Breast epithelium (tissue), 4 donors: ENCODE measurements around the gene GPR17. TPM values are rescaled to one million over a fixed set of nuclear protein-coding genes. Genes with fewer than 3 reads are reported as not detected.

Experiments
- DNase-seq, 2 donors: peaks; one replicate each; pipeline ENCODE4 v3.0.0-alpha.2; 2019; ENCODE audit warnings: low spot score in 2 of 2
- H3K27ac ChIP-seq, 2 donors: fragments of 200-600 bp; sonication (generic) in 1 of 2; one replicate each; pipeline ENCODE4 v1.5.1; 2016 to 2019; ENCODE audit warnings: mild to moderate bottlenecking in 1 of 2
- H3K27me3 ChIP-seq, 2 donors: fragments of 200-600 bp; sonication (generic) in 1 of 2; one replicate each; pipeline versions ENCODE4 v1.5.1 to v1.6.0; 2017 to 2019; ENCODE audit warnings: control low read depth in 1 of 2, mild to moderate bottlenecking in 1 of 2
- H3K36me3 ChIP-seq: fragments of 200-600 bp; one replicate; pipeline ENCODE4 v1.5.1; 2019
- H3K4me1 ChIP-seq, 2 donors: fragments of 200-600 bp; sonication (generic); one replicate each; pipeline ENCODE4 v1.5.1; 2016 to 2019; ENCODE audit warnings: control low read depth in 1 of 2
- H3K4me3 ChIP-seq, 3 donors: fragments of 200-600 bp; sonication (generic); 1 replicate in 2 of 3; 2 replicates in 1 of 3; pipeline ENCODE4 v1.5.1; 2016 to 2019; ENCODE audit warnings: mild to moderate bottlenecking in 3 of 3, moderate library complexity in 2 of 3
- H3K9me3 ChIP-seq, 2 donors: fragments of 200-600 bp; sonication (generic) in 1 of 2; one replicate each; pipeline ENCODE4 v1.5.1; 2016 to 2019; ENCODE audit warnings: control low read depth in 1 of 2
- CTCF ChIP-seq, 3 donors: fragments of 450-650 bp; IDR thresholded peaks; one replicate each; pipeline ENCODE4 v1.5.1; 2016 to 2017; ENCODE audit warnings: antibody characterized with exemption in 3 of 3, mild to moderate bottlenecking in 3 of 3, moderate library complexity in 3 of 3
- POLR2A ChIP-seq: fragments of 450-650 bp; IDR thresholded peaks from one replicate; pipeline ENCODE4 v1.6.1; 2016; ENCODE audit warnings: antibody characterized with exemption, mild to moderate bottlenecking, moderate library complexity
- POLR2AphosphoS5 ChIP-seq, 3 donors: sonication (generic); formaldehyde crosslinking; IDR thresholded peaks; one replicate each; pipeline ENCODE4 v1.6.1; 2017; ENCODE audit warnings: antibody characterized with exemption in 3 of 3
- intact Hi-C: fragments of 100-400 bp; cut with DNase I; formaldehyde crosslinking; loops from one replicate; pipeline ENCODE4 v1.15.1; 2023; ENCODE audit warnings: low total_unique reads
- total RNA-seq, 3 donors: library from RNA; depleted of rRNA; stranded (reverse); fragments of >200 nt; gene quantifications; one replicate each; pipeline ENCODE4 v1.1.0, GENCODE V29; 2016

The GPR17 gene
- total RNA-seq = not detected

- no peak for DNase-seq
- Histone ChIP-seq H3K9me3 (no peaks in the 10 kb centered on the region), H3K27ac (peak within 1 kb of the TSS in 1 of 2 donors; percentile 61), H3K4me1 (no peaks in the 10 kb centered on the region), H3K27me3 (no peaks in the 10 kb centered on the region), H3K4me3 (no peak within 1 kb of the TSS), H3K36me3 (no peaks in the 10 kb centered on the region)
- intact Hi-C loops = no loop called here
- TF ChIP-seq POLR2AphosphoS5 (IDR thresholded peaks at IDR 0.05) (no peak), CTCF (IDR thresholded peaks at IDR 0.05) (no peak), POLR2A (no peak)
Observed at GRCh38 chr2:127645395-127646291, at the start of gene GPR17. Gene GPR17 (plus strand): TSS chr2:127646153. CDS start chr2:127650736, 4,583 bp downstream.

GRCh38 chr2:127596311-127597045, 49.5 kb upstream of the GPR17 start:
- H3K27me3 ChIP-seq = no peaks in the 10 kb centered on the region
- H3K4me3 ChIP-seq = no peak overlapping the region
- no peak for TF ChIP-seq POLR2AphosphoS5 (IDR thresholded peaks at IDR 0.05)
- TF ChIP-seq CTCF (IDR thresholded peaks at IDR 0.05) = no peak
- TF ChIP-seq POLR2A = no peak
- no peak overlapping the region for H3K27ac ChIP-seq
- intact Hi-C loops = no loop called here
- DNase-seq = no peak
- no peaks in the 10 kb centered on the region for H3K4me1 ChIP-seq
- no peaks in the 10 kb centered on the region for H3K36me3 ChIP-seq
- H3K9me3 ChIP-seq = no peaks in the 10 kb centered on the region

- H3K4me3 ChIP-seq = no peak overlapping the region
- DNase-seq = no peak
- no peaks in the 10 kb centered on the region for H3K4me1 ChIP-seq
- no peak for TF ChIP-seq CTCF (IDR thresholded peaks at IDR 0.05)
- no peak for TF ChIP-seq POLR2AphosphoS5 (IDR thresholded peaks at IDR 0.05)
- no peak for TF ChIP-seq POLR2A
- no peak overlapping the region for H3K27ac ChIP-seq
- no peaks in the 10 kb centered on the region for H3K27me3 ChIP-seq
- intact Hi-C loops = no loop called here
- no peaks in the 10 kb centered on the region for H3K36me3 ChIP-seq
- H3K9me3 ChIP-seq = no peaks in the 10 kb centered on the region
Observed at GRCh38 chr2:127597046-127597983, 48.6 kb upstream of the GPR17 start.

- H3K4me1 ChIP-seq = no peaks in the 10 kb centered on the region
- no peak overlapping the region for H3K27ac ChIP-seq
- TF ChIP-seq CTCF (IDR thresholded peaks at IDR 0.05) (no peak), POLR2A (no peak), POLR2AphosphoS5 (IDR thresholded peaks at IDR 0.05) (no peak)
- no peaks in the 10 kb centered on the region for H3K9me3 ChIP-seq
- intact Hi-C loops = no loop called here
- H3K36me3 ChIP-seq = no peaks in the 10 kb centered on the region
- H3K4me3 ChIP-seq = no peak overlapping the region
- DNase-seq = no peak
- H3K27me3 ChIP-seq = no peaks in the 10 kb centered on the region
Observed at GRCh38 chr2:127597984-127598380, 48.0 kb upstream of the GPR17 start.
